Frontal cortex (tissue), 4 donors: ENCODE results near the gene SGPL1. TPM values are rescaled to one million over a fixed set of nuclear protein-coding genes. Genes with fewer than 3 reads are reported as not detected.

Source experiments
- DNase-seq, 2 donors: peaks; one replicate each; pipeline ENCODE4 v3.0.0; 2012; ENCODE audit warnings: low spot score in 2 of 2
- FAIRE-seq: peaks from 2 replicates; lab custom pipeline; 2012; peaks lifted over from hg19 to GRCh38; lab: Jason Lieb, UNC
- total RNA-seq: library from RNA; depleted of rRNA; stranded (reverse); fragments of >200 nt; gene quantifications from one replicate; pipeline ENCODE4 v1.2.3, GENCODE V29; 2014
- donor health status: control.
- donor health status: control.
- donor health status: control.

Gene SGPL1
- total RNA-seq, 1 donor from 2014 or later = 40.4 TPM

GRCh38 chr10:70806841-70807240 lies 8.9 kb upstream of the SGPL1 start:
- FAIRE-seq (no peak), DNase-seq (no peak)

- FAIRE-seq (no peak), DNase-seq (no peak)
Measured at GRCh38 chr10:70807556-70807955, 8.2 kb upstream of the SGPL1 start.

- FAIRE-seq = no peak
- DNase-seq = no peak
Measured at GRCh38 chr10:70809011-70809611, 6.6 kb upstream of the SGPL1 start.

- DNase-seq (no peak), FAIRE-seq (no peak)
Measured at GRCh38 chr10:70809726-70810125, 6.0 kb upstream of the SGPL1 start.

GRCh38 chr10:70810967-70811366 lies 4.8 kb upstream of the SGPL1 start:
- DNase-seq = no peak
- FAIRE-seq = no peak

- FAIRE-seq = no peak
- peak in 1 of 2 donors; percentile 19 for DNase-seq
Measured at GRCh38 chr10:70811881-70812280, 3.9 kb upstream of the SGPL1 start.

- FAIRE-seq (no peak), DNase-seq (no peak)
Measured at GRCh38 chr10:70812814-70813213, 2.9 kb upstream of the SGPL1 start.

GRCh38 chr10:70814126-70814525 lies 1.6 kb upstream of the SGPL1 start:
- FAIRE-seq (no peak), DNase-seq (no peak)

GRCh38 chr10:70816220-70816894 lies 609 bp downstream of the SGPL1 start:
- FAIRE-seq (no peak), DNase-seq (peak; percentile 55 to 63)

- FAIRE-seq = no peak
- DNase-seq = no peak
Measured at GRCh38 chr10:70820976-70821750, 5.4 kb downstream of the SGPL1 start.

GRCh38 chr10:70822076-70822820 lies 6.5 kb downstream of the SGPL1 start:
- no peak for DNase-seq
- FAIRE-seq = no peak

GRCh38 chr10:70827086-70827757 lies 11.5 kb downstream of the SGPL1 start:
- DNase-seq = no peak
- FAIRE-seq = no peak

- FAIRE-seq = no peak
Measured at GRCh38 chr10:70828923-70829322, 13.2 kb downstream of the SGPL1 start.

GRCh38 chr10:70829543-70829942 lies 13.8 kb downstream of the SGPL1 start:
- FAIRE-seq = no peak
- no peak for DNase-seq

More at GRCh38 chr10:70828923-70829322, 13.2 kb downstream of the SGPL1 start:
- no peak for DNase-seq

GRCh38 chr10:70830164-70830563 lies 14.4 kb downstream of the SGPL1 start:
- no peak for DNase-seq
- FAIRE-seq = no peak

GRCh38 chr10:70832221-70832620 lies 16.5 kb downstream of the SGPL1 start:
- no peak for FAIRE-seq
- no peak for DNase-seq

GRCh38 chr10:70832852-70833528 lies 17.2 kb downstream of the SGPL1 start:
- no peak for FAIRE-seq
- DNase-seq = no peak

- no peak for DNase-seq
- FAIRE-seq = no peak
Measured at GRCh38 chr10:70833601-70834000, 17.9 kb downstream of the SGPL1 start.

GRCh38 chr10:70834021-70834420 lies 18.3 kb downstream of the SGPL1 start:
- FAIRE-seq = no peak

More at GRCh38 chr10:70834021-70834420, 18.3 kb downstream of the SGPL1 start:
- DNase-seq = no peak
